ENCODE measurements around the gene ADAMTS17. TPM values are rescaled to one million over a fixed set of nuclear protein-coding genes. Genes with fewer than 3 reads are reported as not detected.

ADAMTS17 gene
- total RNA-seq, 1 experiment from 2014 or later = 0.16 TPM

DNA sequence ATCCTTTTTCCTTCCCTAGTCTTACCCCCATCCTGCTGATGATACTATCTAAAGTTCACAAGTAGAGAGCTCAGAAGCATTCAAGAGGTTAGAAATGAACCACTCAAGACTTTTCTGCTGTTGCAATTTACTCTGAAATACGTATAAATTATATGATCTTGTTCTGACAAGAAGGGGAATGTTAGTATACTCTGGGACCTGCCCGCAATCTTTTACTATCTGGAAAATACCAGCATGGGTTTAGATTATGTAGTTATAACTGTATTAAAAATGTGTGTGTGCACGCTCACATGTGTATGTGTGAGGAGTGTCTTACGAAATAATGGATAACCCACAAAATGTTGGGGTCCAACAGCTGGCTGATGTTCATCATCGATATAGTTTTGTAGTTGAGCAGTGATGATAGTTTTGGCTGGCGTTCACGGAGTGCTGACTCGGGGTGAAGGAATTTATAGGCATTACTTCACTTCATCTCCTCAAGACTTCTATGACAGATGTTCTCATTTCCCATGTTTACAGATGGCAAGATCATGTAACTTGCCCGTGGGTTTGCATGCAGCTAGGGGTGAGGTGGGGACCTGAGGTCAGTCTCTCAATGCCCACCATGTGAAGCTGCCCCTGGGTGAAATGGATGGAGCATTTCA, 311.1 kb downstream of the ADAMTS17 start:
- no peak for DNase-seq (ENCODE audit: low spot score)

DNA sequence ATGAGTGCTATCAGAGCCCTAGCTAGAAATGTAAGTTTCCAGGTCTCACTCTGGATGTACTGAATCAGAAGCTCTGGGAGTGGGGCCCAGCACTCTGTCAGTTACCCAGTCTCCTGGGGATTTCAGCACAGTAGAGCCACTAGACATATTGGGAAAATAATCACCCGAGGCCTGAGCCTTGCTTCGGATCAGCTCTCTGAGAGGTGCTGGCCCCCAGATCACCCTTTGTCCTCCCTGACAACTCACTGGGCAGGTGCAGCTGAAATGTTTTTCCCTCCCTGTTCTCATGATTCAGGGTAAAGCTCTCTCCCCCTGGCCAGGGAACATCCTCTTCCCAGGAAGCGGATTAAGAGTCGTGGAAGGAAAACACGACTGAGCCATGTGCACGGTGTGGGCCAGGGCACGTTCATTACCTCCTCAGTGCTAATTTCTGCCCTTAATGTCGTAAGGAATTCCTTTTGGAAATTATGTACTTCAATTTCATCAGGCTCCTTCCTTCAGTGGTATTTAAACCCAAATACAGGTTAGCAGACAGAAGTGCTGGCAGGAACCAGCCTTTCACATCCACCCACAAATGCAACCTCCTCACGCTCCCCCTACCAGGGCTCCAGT, 311.8 kb downstream of the ADAMTS17 start:
- no peak for DNase-seq (ENCODE audit: low spot score)

DNA sequence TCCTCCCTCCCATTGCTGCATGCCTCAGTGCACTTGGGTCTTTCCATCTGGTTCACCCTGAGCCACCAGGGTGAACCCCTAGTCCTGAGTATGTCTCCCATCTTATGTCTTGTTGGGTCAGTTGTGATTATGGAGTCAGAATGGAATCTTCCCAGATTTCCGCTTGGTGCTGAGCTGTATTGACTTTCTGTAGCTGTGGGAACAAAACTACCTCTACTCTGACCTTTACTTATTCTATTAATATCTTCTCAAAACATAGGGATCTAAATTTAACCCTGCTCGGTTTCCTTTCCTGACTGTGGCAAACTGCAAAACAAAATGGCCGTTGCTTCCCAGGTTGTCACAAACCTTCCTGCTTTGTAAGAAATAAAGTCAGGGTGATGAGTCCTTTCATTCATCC, 312.7 kb downstream of the ADAMTS17 start:
- no peak for DNase-seq (ENCODE audit: low spot score)

- DNase-seq (ENCODE audit: low spot score) = no peak
Measured at GRCh38 chr15:100026041-100026440, 315.7 kb downstream of the ADAMTS17 start.

- no peak for DNase-seq (ENCODE audit: low spot score)
Measured at GRCh38 chr15:100022806-100023205, 319.0 kb downstream of the ADAMTS17 start.

DNA sequence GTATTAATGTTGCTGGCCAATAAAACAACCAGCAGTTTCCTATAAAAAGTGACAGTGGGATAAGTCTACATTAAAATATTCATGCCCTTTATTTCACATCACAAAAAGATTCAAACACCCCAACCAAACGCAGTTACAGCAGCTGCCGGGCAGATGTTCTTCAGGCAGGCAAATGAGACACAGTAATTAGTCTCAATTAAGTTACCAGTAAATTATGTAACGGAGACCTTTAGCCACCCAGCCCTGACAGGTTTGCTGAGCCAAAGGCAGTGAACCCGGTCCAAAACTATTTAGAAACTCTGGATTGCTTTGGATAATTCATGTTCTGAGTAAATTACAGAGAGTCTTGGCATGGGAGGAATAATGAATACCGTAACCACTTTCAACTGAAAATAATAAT, 319.4 kb downstream of the ADAMTS17 start:
- DNase-seq (ENCODE audit: low spot score) = no peak

DNA sequence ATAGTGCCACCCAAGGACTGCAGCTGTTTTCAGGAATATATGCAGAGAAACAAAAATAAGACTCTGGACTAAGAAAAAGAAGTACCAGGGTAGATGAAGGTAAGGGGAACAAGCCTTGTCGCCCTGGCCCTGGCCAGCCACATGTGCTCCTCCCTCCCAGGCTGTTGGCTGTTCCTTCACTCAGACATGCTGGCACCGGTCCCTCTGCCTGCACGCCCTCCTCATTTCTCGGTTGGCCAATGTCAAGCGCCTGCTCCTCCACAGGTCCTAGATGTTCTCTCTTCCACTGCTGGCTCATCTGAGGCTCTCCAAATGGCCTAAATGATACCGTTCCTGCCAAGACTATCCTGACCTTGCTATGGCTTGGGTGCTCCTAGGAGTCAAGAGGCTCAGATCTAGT, 320.1 kb downstream of the ADAMTS17 start:
- no peak for DNase-seq (ENCODE audit: low spot score)

DNA sequence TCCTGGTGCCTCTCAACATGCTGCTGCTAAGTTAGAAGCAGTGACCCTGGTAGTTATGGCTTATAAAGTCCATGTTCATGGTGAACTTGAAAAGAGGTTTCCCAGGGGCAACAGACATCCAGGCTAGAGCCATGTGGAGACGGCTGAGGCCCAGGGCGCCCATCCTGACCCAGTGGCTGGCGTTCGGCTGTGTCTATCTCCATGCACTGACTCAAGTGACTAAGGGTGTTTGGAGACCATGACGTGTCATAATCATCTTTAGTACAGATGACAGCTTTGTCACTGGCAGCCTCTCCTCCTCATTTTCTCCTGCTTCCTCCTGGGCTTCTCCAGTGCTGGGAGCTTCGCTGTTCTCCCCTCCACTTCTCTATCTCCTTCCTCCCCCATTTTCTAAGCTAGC, 321.2 kb downstream of the ADAMTS17 start:
- no peak for DNase-seq (ENCODE audit: low spot score)

GRCh38 chr15:100020189-100020588, 321.6 kb downstream of the ADAMTS17 start:
- no peak for DNase-seq (ENCODE audit: low spot score)

DNA sequence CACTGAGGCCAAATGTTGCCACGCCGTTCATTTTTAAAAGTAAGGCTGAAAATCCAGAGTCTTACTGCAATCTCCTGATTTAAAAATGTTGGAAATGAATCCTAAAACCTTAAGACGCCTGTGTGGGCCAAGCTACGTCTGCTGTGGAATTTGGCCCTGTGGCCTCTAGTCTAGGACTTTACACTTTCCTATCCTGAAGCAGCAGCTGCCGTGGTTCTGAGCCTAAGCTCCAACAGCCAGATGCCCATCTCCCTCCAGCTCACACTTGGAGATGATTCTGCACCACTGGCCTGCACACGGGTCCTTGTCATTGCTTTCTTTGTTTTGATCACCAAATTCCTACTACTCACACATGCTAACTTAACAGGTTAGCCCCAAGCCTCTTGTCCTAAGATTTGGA, 322.2 kb downstream of the ADAMTS17 start:
- DNase-seq (ENCODE audit: low spot score) = no peak

DNA sequence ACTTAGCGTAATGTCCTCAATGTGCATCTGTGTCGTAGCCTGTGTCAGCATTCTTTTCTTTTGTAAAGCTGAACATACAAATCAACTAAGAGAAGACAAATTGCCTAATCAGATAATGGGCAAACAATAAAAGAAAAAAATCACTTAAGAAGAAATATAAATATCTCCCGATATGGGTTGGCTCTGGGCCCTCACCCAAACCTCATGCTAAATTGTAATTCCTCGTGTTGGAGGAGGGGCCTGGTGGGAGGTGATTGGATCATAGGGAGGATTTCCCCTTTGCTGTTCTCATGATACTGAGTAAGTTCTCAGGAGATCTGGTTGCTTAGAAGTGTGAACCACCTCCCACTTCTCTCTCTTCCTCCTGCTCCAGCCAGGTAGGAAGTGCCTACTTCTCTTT, 323.6 kb downstream of the ADAMTS17 start:
- DNase-seq (ENCODE audit: low spot score) = no peak

- no peak for DNase-seq (ENCODE audit: low spot score)
Measured at GRCh38 chr15:100017140-100017539, 324.6 kb downstream of the ADAMTS17 start.

GRCh38 chr15:100016632-100017031, 325.1 kb downstream of the ADAMTS17 start:
- no peak for DNase-seq (ENCODE audit: low spot score)

GRCh38 chr15:100011235-100011634, 330.5 kb downstream of the ADAMTS17 start:
- DNase-seq (ENCODE audit: low spot score) = no peak

DNA sequence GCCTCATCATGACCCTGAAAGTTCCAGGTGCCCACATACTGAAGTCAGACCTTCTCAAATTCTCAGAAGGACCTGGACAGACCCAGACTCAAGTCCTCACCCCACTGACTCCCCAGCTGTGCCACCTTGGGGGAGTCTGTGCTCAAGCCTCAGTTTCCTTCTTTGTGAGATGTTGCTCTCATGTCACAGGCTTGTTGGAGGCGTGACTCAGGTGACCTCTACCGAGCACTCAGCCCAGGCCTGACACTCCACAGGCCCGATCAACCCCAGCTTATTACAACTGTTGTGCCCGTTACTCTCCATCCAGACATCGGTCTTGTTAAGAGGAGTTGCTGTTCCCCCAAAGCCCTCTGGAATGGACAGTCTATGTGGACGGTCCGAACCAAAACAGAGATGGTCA, 332.4 kb downstream of the ADAMTS17 start:
- no peak for DNase-seq (ENCODE audit: low spot score)

DNA sequence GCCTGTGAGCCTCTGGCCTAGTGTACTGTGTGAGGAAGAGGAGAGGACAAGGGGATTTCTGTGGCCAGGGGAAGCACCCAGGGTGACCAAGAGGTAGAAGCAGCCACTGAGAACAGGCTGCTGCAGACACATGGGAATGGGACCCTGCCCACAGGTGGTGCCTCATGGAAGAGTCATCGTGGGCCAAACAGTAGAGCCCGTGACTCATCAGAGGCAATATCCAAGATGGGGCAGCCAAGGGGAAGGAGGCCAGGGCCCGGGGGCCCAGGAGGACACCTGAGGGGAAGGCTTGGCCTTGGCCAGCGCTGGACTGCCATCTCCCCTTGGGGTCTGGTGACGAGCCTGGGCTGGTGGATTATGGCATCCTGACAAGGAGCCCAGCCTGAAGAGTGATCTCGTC, 333.5 kb downstream of the ADAMTS17 start:
- no peak for DNase-seq (ENCODE audit: low spot score)

GRCh38 chr15:100007609-100008008, 334.2 kb downstream of the ADAMTS17 start:
- no peak for DNase-seq (ENCODE audit: low spot score)

GRCh38 chr15:100005715-100006114, 336.1 kb downstream of the ADAMTS17 start:
- no peak for DNase-seq (ENCODE audit: low spot score)

GRCh38 chr15:100005013-100005412, 336.8 kb downstream of the ADAMTS17 start:
- no peak for DNase-seq (ENCODE audit: low spot score)

DNA sequence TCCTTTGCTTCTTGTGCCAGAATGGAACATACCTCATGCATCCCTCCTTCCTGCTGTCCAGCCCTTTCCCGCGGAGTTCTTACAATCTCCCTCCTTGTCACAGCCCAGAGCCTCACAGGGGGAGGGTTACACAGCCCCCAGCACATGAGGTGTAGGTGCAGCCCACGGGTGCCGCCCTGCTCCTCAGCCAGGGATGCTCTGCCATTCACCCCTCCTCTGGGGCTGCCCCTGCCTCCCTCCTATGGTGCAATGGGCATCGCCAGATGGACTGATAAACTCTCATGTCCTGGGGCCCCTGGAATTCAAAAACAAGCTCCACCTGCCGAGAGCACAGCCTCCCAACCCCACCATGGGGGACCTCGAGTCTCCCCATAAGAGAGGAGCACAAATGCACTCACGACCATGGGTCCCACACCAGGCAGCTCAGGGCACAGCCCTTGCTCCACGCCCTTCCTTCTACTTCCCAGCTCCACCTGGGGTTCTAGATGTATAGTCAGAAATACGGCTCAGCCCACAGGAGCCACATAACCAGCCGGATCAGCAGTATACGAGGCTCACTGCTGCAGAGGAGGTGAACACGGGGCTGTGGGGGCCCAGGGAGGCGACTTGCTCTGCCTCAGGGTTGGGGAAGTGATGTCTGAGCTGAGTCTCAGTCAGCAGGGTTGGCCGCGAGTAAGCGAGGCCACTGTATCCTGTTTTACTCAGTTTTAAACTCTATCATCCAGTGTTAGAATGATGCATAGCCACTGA, 338.8 kb downstream of the ADAMTS17 start:
- DNase-seq (ENCODE audit: low spot score) = no peak

GRCh38 chr15:100002086-100002620, 339.6 kb downstream of the ADAMTS17 start:
- no peak for DNase-seq (ENCODE audit: low spot score)

DNA sequence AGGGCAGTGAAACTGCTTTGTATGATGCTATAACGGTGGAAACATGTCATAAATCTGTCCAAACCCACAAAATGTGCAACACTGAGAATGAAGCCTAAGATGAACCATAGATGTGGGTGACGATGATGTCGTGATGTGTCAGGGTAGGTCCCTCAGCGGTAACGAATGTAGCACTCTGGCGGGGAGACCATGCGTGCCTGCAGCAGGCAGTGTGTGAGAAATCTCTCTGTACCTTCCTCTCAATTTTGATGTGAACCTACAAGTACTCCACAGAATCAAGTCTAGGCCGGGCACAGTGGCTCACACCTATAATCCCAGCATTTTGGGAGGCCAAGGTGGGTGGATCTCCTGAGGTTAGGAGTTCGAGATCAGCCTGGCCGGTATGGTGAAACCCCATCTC, 340.4 kb downstream of the ADAMTS17 start:
- DNase-seq (ENCODE audit: low spot score) = no peak

All from A172 (cell line).